Endodermal cell (in vitro differentiated cells): ENCODE data around the gene KRTAP29-1. TPM values are rescaled to one million over a fixed set of nuclear protein-coding genes. Genes with fewer than 3 reads are reported as not detected.

ENCODE experiments used
- DNase-seq: peaks from one replicate; pipeline ENCODE4 v3.0.0-alpha.2; 2017
- H3K27ac ChIP-seq: 2 replicates; pipeline ENCODE4 v1.5.1; 2013; ENCODE audit warnings: mild to moderate bottlenecking, low read depth, low read length, moderate library complexity
- H3K27me3 ChIP-seq: 2 replicates; pipeline ENCODE4 v1.6.1; 2013; ENCODE audit warnings: mild to moderate bottlenecking, low read length, moderate library complexity; ENCODE audit not compliant: insufficient read depth, control insufficient read depth, poor library complexity, severe bottlenecking
- H3K36me3 ChIP-seq: 2 replicates; pipeline ENCODE4 v1.7.0; 2013; ENCODE audit warnings: mild to moderate bottlenecking, low read length, moderate library complexity; ENCODE audit not compliant: control insufficient read depth, insufficient read depth
- H3K4me1 ChIP-seq: one replicate; pipeline ENCODE4 v1.7.0; 2013; ENCODE audit warnings: low read length; ENCODE audit not compliant: control insufficient read depth, insufficient read depth
- H3K4me3 ChIP-seq: 2 replicates; pipeline ENCODE4 v1.5.1; 2013; ENCODE audit warnings: mild to moderate bottlenecking, low read length, moderate library complexity
- H3K9ac ChIP-seq: 2 replicates; pipeline ENCODE4 v1.6.1; 2013; ENCODE audit warnings: mild to moderate bottlenecking, low read length, moderate library complexity; ENCODE audit not compliant: poor library complexity, severe bottlenecking; ENCODE audit errors: extremely low read depth
- H3K9me3 ChIP-seq: 2 replicates; pipeline ENCODE4 v1.6.1; 2013; ENCODE audit warnings: mild to moderate bottlenecking, low read length, moderate library complexity; ENCODE audit not compliant: control insufficient read depth
- H3K27ac Mint-ChIP-seq: 2 replicates; pipeline ENCODE4 v1.8.0; 2020; ENCODE audit warnings: mixed read lengths
- H3K27me3 Mint-ChIP-seq: 2 replicates; pipeline ENCODE4 v1.8.0; 2021; ENCODE audit warnings: mild to moderate bottlenecking, mixed read lengths; ENCODE audit not compliant: insufficient read depth
- H3K36me3 Mint-ChIP-seq: 2 replicates; pipeline ENCODE4 v1.8.0; 2020; ENCODE audit warnings: low read depth, mixed read lengths
- H3K4me1 Mint-ChIP-seq: 2 replicates; pipeline ENCODE4 v1.8.0; 2020; ENCODE audit warnings: mixed read lengths
- H3K4me3 Mint-ChIP-seq: 2 replicates; pipeline ENCODE4 v1.8.0; 2020; ENCODE audit warnings: mild to moderate bottlenecking, moderate library complexity, mixed read lengths
- H3K9me3 Mint-ChIP-seq: 2 replicates; pipeline ENCODE4 v1.8.0; 2020; ENCODE audit warnings: mild to moderate bottlenecking, mixed read lengths
- WGBS, 2 experiments: methylation state at CpG; one replicate each; pipeline versions ENCODE4 v1.1.5 to v1.1.7; 2013; ENCODE audit warnings: missing lambda C conversion rate in 2 of 2, mixed read lengths in 1 of 2; ENCODE audit not compliant: insufficient coverage in 1 of 2, insufficient read length in 1 of 2; 5-methylcytosine and 5-hydroxymethylcytosine counted together
- total RNA-seq, 2 donors: library from RNA; stranded (reverse); fragmentation: NEBNext Ultra II Directional in 1 of 2; extraction: Animal tissue kit (Norgen Biotek cat#: 25700) in 1 of 2; gene quantifications; 2 replicates in 1 of 2; 3 replicates in 1 of 2; pipeline ENCODE4 v1.2.1, GENCODE V29; 2021
- TF ChIP-seq, protein P1 (sequence below): fragments of 200-600 bp; sonication (generic); conservative IDR thresholded peaks from 2 replicates; pipeline ENCODE4 v1.5.0; 2021; ENCODE audit warnings: antibody characterized with exemption, mild to moderate bottlenecking

KRTAP29-1 gene
- total RNA-seq, 2 donors from 2014 or later: not detected

DNA sequence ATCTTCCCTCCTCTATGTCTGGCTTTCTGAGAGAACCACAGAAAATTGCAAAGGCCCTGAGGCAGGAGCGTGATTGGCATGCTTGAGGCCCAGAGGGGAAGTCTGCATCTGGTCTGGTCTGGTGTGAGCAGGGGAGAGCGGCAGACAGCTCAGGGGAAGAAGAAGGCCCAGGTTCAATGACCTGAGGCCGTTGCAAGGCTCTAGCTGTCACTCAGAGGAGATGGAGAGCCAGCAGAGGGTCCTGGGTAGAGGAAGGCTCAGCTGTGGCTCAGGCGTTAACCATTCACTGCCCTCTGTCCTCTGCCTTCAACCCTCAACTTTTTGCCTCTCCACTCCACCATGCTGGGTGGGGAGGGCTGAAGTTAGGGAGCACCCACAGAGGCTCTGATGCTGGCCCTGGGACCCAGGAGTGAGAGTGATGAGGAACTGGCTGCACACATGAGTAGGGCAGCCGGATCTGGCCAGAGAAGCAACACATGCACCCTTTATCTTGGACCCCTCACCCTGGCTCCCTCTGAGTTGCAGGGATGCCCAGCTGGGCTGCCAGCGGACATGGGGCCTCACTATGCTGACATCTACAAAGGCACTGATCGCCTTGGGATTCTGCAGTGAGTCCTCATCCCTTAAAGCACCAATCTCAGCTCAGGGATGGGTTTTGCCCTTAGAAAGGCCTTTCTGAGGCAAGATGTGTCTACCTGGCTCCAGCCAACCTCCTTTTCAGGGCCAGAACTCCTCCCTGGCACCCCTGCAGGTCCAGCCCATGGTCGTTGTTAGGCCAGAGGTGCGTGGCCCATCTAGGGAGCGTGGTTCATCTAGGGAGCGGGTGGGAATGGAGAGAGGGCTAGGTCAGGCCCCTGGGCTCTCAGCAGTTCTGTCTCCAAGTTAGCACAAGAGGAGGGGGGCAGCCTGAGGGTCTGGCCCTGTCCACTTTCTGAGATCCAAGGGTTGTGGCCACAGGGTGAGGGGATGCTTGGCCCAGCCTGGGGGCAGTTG lies 20.5 kb upstream of the KRTAP29-1 start:
- Histone ChIP-seq H3K4me1 (no peaks in the 10 kb centered on the region), H3K4me3 (no peak overlapping the region), H3K9ac (no peak overlapping the region), H3K36me3 (no peaks in the 10 kb centered on the region), H3K27ac (no peak overlapping the region), H3K27me3 (no peaks in the 10 kb centered on the region), H3K9me3 (peaks cover 12% of the 10 kb centered on the region)
- H3K9me3 Mint-ChIP-seq: peaks cover 11% of the 10 kb centered on the region
- DNase-seq: no peak
- no peaks in the 10 kb centered on the region for H3K4me1 Mint-ChIP-seq
- no peaks in the 10 kb centered on the region for H3K36me3 Mint-ChIP-seq
- H3K4me3 Mint-ChIP-seq: no peak overlapping the region
- peaks cover 7% of the 10 kb centered on the region for H3K27me3 Mint-ChIP-seq
- no peak overlapping the region for H3K27ac Mint-ChIP-seq
- 91 to 92% methylated on average over 5 to 11 of the region's 11 CpGs for WGBS, 2 experiments
- TF ChIP-seq, protein P1, sequence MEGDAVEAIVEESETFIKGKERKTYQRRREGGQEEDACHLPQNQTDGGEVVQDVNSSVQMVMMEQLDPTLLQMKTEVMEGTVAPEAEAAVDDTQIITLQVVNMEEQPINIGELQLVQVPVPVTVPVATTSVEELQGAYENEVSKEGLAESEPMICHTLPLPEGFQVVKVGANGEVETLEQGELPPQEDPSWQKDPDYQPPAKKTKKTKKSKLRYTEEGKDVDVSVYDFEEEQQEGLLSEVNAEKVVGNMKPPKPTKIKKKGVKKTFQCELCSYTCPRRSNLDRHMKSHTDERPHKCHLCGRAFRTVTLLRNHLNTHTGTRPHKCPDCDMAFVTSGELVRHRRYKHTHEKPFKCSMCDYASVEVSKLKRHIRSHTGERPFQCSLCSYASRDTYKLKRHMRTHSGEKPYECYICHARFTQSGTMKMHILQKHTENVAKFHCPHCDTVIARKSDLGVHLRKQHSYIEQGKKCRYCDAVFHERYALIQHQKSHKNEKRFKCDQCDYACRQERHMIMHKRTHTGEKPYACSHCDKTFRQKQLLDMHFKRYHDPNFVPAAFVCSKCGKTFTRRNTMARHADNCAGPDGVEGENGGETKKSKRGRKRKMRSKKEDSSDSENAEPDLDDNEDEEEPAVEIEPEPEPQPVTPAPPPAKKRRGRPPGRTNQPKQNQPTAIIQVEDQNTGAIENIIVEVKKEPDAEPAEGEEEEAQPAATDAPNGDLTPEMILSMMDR: no peak

DNA sequence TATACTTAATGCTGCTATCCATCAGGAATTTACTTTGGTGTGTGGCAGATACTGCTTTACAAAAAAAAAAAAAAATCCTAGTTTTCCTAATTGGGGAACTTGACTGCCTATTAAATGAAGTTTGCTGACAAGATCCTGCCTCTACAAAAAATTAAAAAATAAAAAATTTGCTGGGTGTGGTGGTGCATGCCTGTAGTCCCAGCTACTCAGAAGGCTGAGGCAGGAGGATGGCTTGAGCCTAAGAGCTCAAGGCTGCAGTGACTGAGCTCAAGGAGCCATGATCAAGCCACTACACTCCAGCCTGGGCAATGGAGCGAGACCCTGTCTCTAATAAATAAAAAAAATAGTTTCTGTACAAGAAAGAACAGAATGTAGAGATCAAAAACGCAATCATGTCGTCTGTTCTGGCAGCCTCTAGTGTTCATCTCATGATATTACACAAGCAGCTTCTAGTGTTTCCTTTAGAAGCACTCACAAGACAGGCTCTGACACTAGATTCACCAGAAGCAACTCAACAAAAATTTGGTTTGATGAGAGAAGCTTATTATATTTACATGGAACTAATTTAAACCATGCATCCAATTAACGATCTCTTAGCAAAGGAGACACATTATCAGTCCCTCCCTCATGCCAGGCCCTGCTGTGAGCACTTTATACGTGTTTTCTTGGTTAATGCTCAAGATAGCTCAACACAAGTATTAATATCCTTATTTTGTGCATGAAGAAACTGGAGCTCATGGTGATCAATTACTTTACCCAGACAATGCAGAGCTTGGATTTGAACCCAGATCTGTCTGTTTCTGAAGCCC lies 19.6 kb upstream of the KRTAP29-1 start:
- Histone ChIP-seq H3K36me3 (no peaks in the 10 kb centered on the region), H3K9me3 (peaks cover 12% of the 10 kb centered on the region), H3K4me3 (no peak overlapping the region), H3K9ac (no peak overlapping the region), H3K4me1 (no peaks in the 10 kb centered on the region), H3K27me3 (no peaks in the 10 kb centered on the region), H3K27ac (no peak overlapping the region)
- H3K27me3 Mint-ChIP-seq: peaks cover 7% of the 10 kb centered on the region
- H3K27ac Mint-ChIP-seq: no peak overlapping the region
- no peaks in the 10 kb centered on the region for H3K4me1 Mint-ChIP-seq
- DNase-seq: peak; percentile 45
- 55 to 61% methylated on average over 4 to 5 of the region's 5 CpGs for WGBS, 2 experiments
- no peaks in the 10 kb centered on the region for H3K36me3 Mint-ChIP-seq
- TF ChIP-seq, protein P1: peak; percentile 85
- peaks cover 11% of the 10 kb centered on the region for H3K9me3 Mint-ChIP-seq
- H3K4me3 Mint-ChIP-seq: no peak overlapping the region

DNA sequence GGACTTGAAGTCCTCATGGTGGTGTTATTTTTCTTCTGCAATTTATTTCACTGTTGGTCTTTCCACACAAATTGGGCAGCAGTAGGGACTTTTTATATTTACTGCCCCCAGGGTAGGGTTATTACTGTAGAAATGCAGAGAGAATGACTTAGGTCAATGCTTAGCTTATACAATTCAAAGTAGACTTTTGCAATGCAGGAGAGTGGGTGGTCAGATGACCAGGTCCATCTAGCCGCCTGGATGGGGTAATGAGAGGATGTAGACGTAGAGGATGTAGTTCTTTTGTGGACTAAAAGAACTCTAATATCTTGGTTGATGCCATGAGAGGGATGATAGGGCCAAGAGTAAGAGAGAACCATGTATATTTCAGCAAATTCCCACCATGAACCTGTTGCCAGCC lies 15.6 kb upstream of the KRTAP29-1 start:
- Mint-ChIP-seq H3K27me3 (peaks cover 9% of the 10 kb centered on the region), H3K27ac (no peak overlapping the region), H3K4me1 (no peaks in the 10 kb centered on the region), H3K9me3 (peaks cover 11% of the 10 kb centered on the region), H3K4me3 (no peak overlapping the region), H3K36me3 (no peaks in the 10 kb centered on the region)
- H3K9ac ChIP-seq: no peak overlapping the region
- H3K27me3 ChIP-seq: no peaks in the 10 kb centered on the region
- 47 to 60% methylated on average over 1 to 2 of the region's 2 CpGs for WGBS, 2 experiments
- TF ChIP-seq, protein P1: no peak
- no peaks in the 10 kb centered on the region for H3K36me3 ChIP-seq
- no peak overlapping the region for H3K4me3 ChIP-seq
- DNase-seq: no peak
- no peak overlapping the region for H3K27ac ChIP-seq
- H3K4me1 ChIP-seq: no peaks in the 10 kb centered on the region
- H3K9me3 ChIP-seq: peaks cover 12% of the 10 kb centered on the region
